Esophagus squamous epithelium (tissue), 4 donors: ENCODE measurements around the gene TTC23L.

ENCODE experiments used
- POLR2A ChIP-seq, 4 donors: fragments of 450-650 bp; IDR thresholded peaks; one replicate each; pipeline ENCODE4 v1.6.1; 2017; ENCODE audit warnings: antibody characterized with exemption in 4 of 4, mild to moderate bottlenecking in 4 of 4, moderate library complexity in 3 of 4
- TF ChIP-seq, protein P1 (sequence below), 6 experiments: fragments of 450-650 bp in 4 of 6; fragments of 200-600 bp in 2 of 6; sonication (generic) in 2 of 6; IDR thresholded peaks; one replicate each; pipeline ENCODE4 v1.5.1; 2016 to 2019; ENCODE audit warnings: antibody characterized with exemption in 6 of 6, mild to moderate bottlenecking in 4 of 6, moderate library complexity in 4 of 6

- TF ChIP-seq, protein P1, sequence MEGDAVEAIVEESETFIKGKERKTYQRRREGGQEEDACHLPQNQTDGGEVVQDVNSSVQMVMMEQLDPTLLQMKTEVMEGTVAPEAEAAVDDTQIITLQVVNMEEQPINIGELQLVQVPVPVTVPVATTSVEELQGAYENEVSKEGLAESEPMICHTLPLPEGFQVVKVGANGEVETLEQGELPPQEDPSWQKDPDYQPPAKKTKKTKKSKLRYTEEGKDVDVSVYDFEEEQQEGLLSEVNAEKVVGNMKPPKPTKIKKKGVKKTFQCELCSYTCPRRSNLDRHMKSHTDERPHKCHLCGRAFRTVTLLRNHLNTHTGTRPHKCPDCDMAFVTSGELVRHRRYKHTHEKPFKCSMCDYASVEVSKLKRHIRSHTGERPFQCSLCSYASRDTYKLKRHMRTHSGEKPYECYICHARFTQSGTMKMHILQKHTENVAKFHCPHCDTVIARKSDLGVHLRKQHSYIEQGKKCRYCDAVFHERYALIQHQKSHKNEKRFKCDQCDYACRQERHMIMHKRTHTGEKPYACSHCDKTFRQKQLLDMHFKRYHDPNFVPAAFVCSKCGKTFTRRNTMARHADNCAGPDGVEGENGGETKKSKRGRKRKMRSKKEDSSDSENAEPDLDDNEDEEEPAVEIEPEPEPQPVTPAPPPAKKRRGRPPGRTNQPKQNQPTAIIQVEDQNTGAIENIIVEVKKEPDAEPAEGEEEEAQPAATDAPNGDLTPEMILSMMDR (IDR thresholded peaks at IDR 0.05): no peak
- no peak for TF ChIP-seq POLR2A (IDR thresholded peaks at IDR 0.05)
Measured at GRCh38 chr5:34867660-34868059, 28.7 kb downstream of the TTC23L start.
